CD8-positive, alpha-beta memory T cell (primary cell): ENCODE measurements around the gene ANKRD44. TPM values are rescaled to one million over a fixed set of nuclear protein-coding genes. Genes with fewer than 3 reads are reported as not detected.

Source experiments
- CTCF ChIA-PET: fragments of 350-600 bp; sonication (Branson Sonifier 250); formaldehyde crosslinking; loops from one replicate; lab custom pipeline; 2021; ENCODE audit warnings: antibody characterized with exemption; lab: Charles Lee
- POLR2A ChIA-PET: fragments of 350-600 bp; sonication (Branson Sonifier 250); formaldehyde crosslinking; loops from one replicate; lab custom pipeline; 2021; ENCODE audit warnings: antibody characterized with exemption; lab: Charles Lee
- DNase-seq, 5 donors: peaks; one replicate each; pipeline versions ENCODE4 v3.0.0 to v3.0.0-alpha.2; 2020 to 2022; ENCODE audit warnings: mixed read lengths in 1 of 5
- H3K27ac ChIP-seq: one replicate; pipeline ENCODE4 v1.7.0; 2013; ENCODE audit warnings: low read depth, mild to moderate bottlenecking, low read length, moderate library complexity
- H3K27me3 ChIP-seq: 2 replicates; pipeline ENCODE4 v1.7.0; 2013; ENCODE audit warnings: low read length, mild to moderate bottlenecking; ENCODE audit not compliant: insufficient read depth, poor library complexity, severe bottlenecking
- H3K36me3 ChIP-seq: 2 replicates; pipeline ENCODE4 v1.7.0; 2013; ENCODE audit warnings: mild to moderate bottlenecking, low read length, moderate library complexity; ENCODE audit not compliant: insufficient read depth
- H3K4me1 ChIP-seq: 2 replicates; pipeline ENCODE4 v1.7.0; 2013; ENCODE audit warnings: mild to moderate bottlenecking, low read length, moderate library complexity; ENCODE audit not compliant: insufficient read depth
- H3K4me3 ChIP-seq: 2 replicates; pipeline ENCODE4 v1.7.0; 2013; ENCODE audit warnings: mild to moderate bottlenecking, low read length
- H3K9me3 ChIP-seq: 2 replicates; pipeline ENCODE4 v1.7.0; 2013; ENCODE audit warnings: mild to moderate bottlenecking, low read length
- H3K27ac Mint-ChIP-seq, 8 donors: one replicate each; pipeline ENCODE4 v1.8.0; 2020 to 2021; ENCODE audit warnings: mixed read lengths in 8 of 8, mild to moderate bottlenecking in 6 of 8, inconsistent platforms in 3 of 8, moderate library complexity in 3 of 8
- H3K27me3 Mint-ChIP-seq, 2 donors: one replicate each; pipeline ENCODE4 v1.8.0; 2020 to 2021; ENCODE audit warnings: mixed read lengths in 2 of 2, mild to moderate bottlenecking in 1 of 2, moderate library complexity in 1 of 2
- H3K36me3 Mint-ChIP-seq, 3 donors: one replicate each; pipeline ENCODE4 v1.8.0; 2020 to 2021; ENCODE audit warnings: mixed read lengths in 3 of 3, inconsistent platforms in 1 of 3, mild to moderate bottlenecking in 1 of 3
- H3K4me1 Mint-ChIP-seq, 3 donors: one replicate each; pipeline ENCODE4 v1.8.0; 2020 to 2021; ENCODE audit warnings: mixed read lengths in 3 of 3, inconsistent platforms in 1 of 3, mild to moderate bottlenecking in 1 of 3
- H3K4me3 Mint-ChIP-seq, 7 donors: one replicate each; pipeline ENCODE4 v1.8.0; 2020 to 2021; ENCODE audit warnings: mixed read lengths in 7 of 7, mild to moderate bottlenecking in 6 of 7, moderate library complexity in 4 of 7, inconsistent platforms in 2 of 7
- H3K9me3 Mint-ChIP-seq, 5 donors: one replicate each; pipeline ENCODE4 v1.8.0; 2020 to 2022; ENCODE audit warnings: mixed read lengths in 5 of 5, mild to moderate bottlenecking in 3 of 5, moderate library complexity in 2 of 5, inconsistent platforms in 1 of 5
- polyA plus RNA-seq: library from polyadenylated mRNA; unstranded; fragments of 300-500 nt; fragmentation: Illumina TruSeq; gene quantifications from one replicate; pipeline ENCODE4 v1.2.3, GENCODE V29; 2021
- total RNA-seq, 2 experiments: library from RNA; stranded (reverse); gene quantifications; one replicate each; pipeline ENCODE4 v1.2.3, GENCODE V29; 2021

The ANKRD44 gene
- total and polyA plus RNA-seq, 3 experiments from 2014 or later: 90.1 to 150 (median 142) TPM

DNA sequence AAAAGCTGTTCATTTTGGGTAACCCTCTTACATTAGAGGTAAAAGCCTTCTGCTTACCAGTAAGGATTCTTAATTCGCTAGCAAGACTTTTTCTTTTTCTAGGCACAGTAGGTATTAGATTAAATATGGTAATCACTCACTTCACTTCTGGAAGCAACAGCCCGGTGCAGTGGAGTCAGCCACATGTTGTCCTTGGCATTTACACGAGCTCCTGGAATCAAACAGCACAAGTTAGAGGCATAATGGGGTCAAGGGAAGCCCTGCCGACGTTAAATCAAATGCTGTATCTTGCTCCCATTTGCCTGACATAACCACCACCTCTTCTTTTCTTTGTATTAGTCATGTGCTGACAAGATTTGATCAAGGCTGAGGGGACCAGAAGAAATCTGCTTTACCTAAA, 174.1 kb downstream of the ANKRD44 start:
- Histone ChIP-seq H3K4me3 (no peak overlapping the region), H3K27me3 (no peaks in the 10 kb centered on the region), H3K36me3 (peaks cover 25% of the 10 kb centered on the region), H3K9me3 (no peaks in the 10 kb centered on the region), H3K27ac (peak overlapping the region; percentile 8), H3K4me1 (peaks cover 84% of the 10 kb centered on the region)
- Mint-ChIP-seq H3K27me3 (no peaks in the 10 kb centered on the region), H3K9me3 (no peaks in the 10 kb centered on the region), H3K4me1 (peaks cover 84 to 98% (median 97%) of the 10 kb centered on the region in 3 donors), H3K27ac (peak overlapping the region; percentile 78 to 97 (median 86)), H3K36me3 (peaks cover 0 to 55% (median 26%) of the 10 kb centered on the region in 3 donors), H3K4me3 (peak overlapping the region in 3 of 7 donors; percentile 39 to 45 (median 44))
- DNase-seq: no peak
- POLR2A ChIA-PET: interaction anchor here (0.6 kb wide), 1 partner anchor 51 kb away, joined by 3 read pairs; no protein-coding TSS in a partner anchor
- CTCF ChIA-PET: interaction anchor here (0.8 to 1.5 kb wide), 4 partner anchors 32 to 247 kb away, joined by 3 read pairs; no protein-coding TSS in a partner anchor

DNA sequence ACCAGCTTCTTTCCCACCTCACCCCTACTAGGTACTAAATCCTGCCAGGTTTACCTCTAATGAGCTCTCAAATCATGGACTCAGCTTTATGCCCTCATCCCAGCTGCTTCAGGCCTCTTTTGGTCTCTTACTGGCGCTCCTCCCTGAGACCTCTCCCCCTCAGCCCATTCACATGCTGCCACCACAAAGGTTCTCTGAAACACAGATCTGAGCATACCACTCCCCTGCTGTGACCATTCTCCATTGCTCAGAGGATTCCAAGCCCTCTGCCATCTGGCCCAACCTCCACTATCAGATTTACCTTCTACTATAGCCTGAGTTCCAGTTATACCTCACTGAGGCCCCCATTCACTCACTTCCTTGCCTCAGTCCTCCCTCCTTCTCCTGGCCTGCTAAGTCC, 174.8 kb downstream of the ANKRD44 start:
- Histone ChIP-seq H3K4me3 (no peak overlapping the region), H3K36me3 (peaks cover 25% of the 10 kb centered on the region), H3K27ac (no peak overlapping the region), H3K9me3 (no peaks in the 10 kb centered on the region), H3K27me3 (no peaks in the 10 kb centered on the region), H3K4me1 (peaks cover 83% of the 10 kb centered on the region)
- ChIA-PET CTCF (interaction anchor here (1.3 kb wide), 2 partner anchors 22 to 56 kb away, joined by 3 to 5 read pairs; no protein-coding TSS in a partner anchor), POLR2A (no interaction called here)
- Mint-ChIP-seq H3K27ac (peak overlapping the region in 7 of 8 donors; percentile 81 to 97 (median 86)), H3K27me3 (no peaks in the 10 kb centered on the region), H3K9me3 (no peaks in the 10 kb centered on the region), H3K36me3 (peaks cover 0 to 55% (median 26%) of the 10 kb centered on the region in 3 donors), H3K4me3 (peak overlapping the region in 2 of 7 donors; percentile 4 to 65), H3K4me1 (peaks cover 86 to 98% (median 96%) of the 10 kb centered on the region in 3 donors)
- DNase-seq: no peak

- Mint-ChIP-seq H3K27me3 (no peaks in the 10 kb centered on the region), H3K9me3 (no peaks in the 10 kb centered on the region), H3K36me3 (peaks cover 0 to 55% (median 25%) of the 10 kb centered on the region in 3 donors), H3K4me3 (no peak overlapping the region), H3K4me1 (peaks cover 85 to 98% (median 96%) of the 10 kb centered on the region in 3 donors), H3K27ac (peak overlapping the region in 7 of 8 donors; percentile 7 to 89 (median 42))
- ChIA-PET CTCF (interaction anchor here (0.7 to 1.5 kb wide), 2 partner anchors 21 to 176 kb away, joined by 3 to 5 read pairs; partner anchors contain the start of gene ANKRD44), POLR2A (no interaction called here)
- H3K36me3 ChIP-seq: peaks cover 25% of the 10 kb centered on the region
- DNase-seq: no peak
- H3K4me1 ChIP-seq: peaks cover 84% of the 10 kb centered on the region
- H3K27me3 ChIP-seq: no peaks in the 10 kb centered on the region
- H3K4me3 ChIP-seq: no peak overlapping the region
- no peaks in the 10 kb centered on the region for H3K9me3 ChIP-seq
- no peak overlapping the region for H3K27ac ChIP-seq
Observed at GRCh38 chr2:197134206-197134605, 176.4 kb downstream of the ANKRD44 start.

- Mint-ChIP-seq H3K27ac (peak overlapping the region in 7 of 8 donors; percentile 72 to 89 (median 79)), H3K4me1 (peaks cover 73 to 91% (median 90%) of the 10 kb centered on the region in 3 donors), H3K4me3 (peak overlapping the region in 4 of 7 donors; percentile 19 to 71 (median 24)), H3K27me3 (no peaks in the 10 kb centered on the region), H3K9me3 (peaks cover 0 to 4% (median 0%) of the 10 kb centered on the region in 5 donors), H3K36me3 (peaks cover 10 to 62% (median 29%) of the 10 kb centered on the region in 3 donors)
- CTCF ChIA-PET: interaction anchor here (1.3 kb wide), 1 partner anchor 18 kb away, joined by 3 read pairs; no protein-coding TSS in a partner anchor
- no peak overlapping the region for H3K27ac ChIP-seq
- no peaks in the 10 kb centered on the region for H3K9me3 ChIP-seq
- POLR2A ChIA-PET: no interaction called here
- H3K4me3 ChIP-seq: no peak overlapping the region
- DNase-seq: no peak
- peaks cover 77% of the 10 kb centered on the region for H3K4me1 ChIP-seq
- H3K27me3 ChIP-seq: no peaks in the 10 kb centered on the region
- peaks cover 25% of the 10 kb centered on the region for H3K36me3 ChIP-seq
Observed at GRCh38 chr2:197131558-197131855, 179.1 kb downstream of the ANKRD44 start.

- H3K27ac Mint-ChIP-seq: peak overlapping the region; percentile 35 to 89 (median 77)
- Histone ChIP-seq H3K9me3 (no peaks in the 10 kb centered on the region), H3K27me3 (no peaks in the 10 kb centered on the region), H3K4me3 (no peak overlapping the region), H3K36me3 (peaks cover 24% of the 10 kb centered on the region), H3K27ac (no peak overlapping the region), H3K4me1 (peaks cover 66% of the 10 kb centered on the region)
- peaks cover 61 to 88% (median 86%) of the 10 kb centered on the region in 3 donors for H3K4me1 Mint-ChIP-seq
- H3K4me3 Mint-ChIP-seq: peak overlapping the region in 6 of 7 donors; percentile 20 to 52 (median 32)
- peak in 2 of 5 donors; percentile 24 to 62 for DNase-seq
- ChIA-PET CTCF (interaction anchor here (0.8 kb wide), 1 partner anchor 9 kb away, joined by 3 read pairs; no protein-coding TSS in a partner anchor), POLR2A (interaction anchor here (0.5 kb wide), 1 partner anchor 42 kb away, joined by 5 read pairs; no protein-coding TSS in a partner anchor)
- no peaks in the 10 kb centered on the region for H3K27me3 Mint-ChIP-seq
- peaks cover 10 to 62% (median 21%) of the 10 kb centered on the region in 3 donors for H3K36me3 Mint-ChIP-seq
- H3K9me3 Mint-ChIP-seq: peaks cover 0 to 4% (median 0%) of the 10 kb centered on the region in 5 donors
Observed at GRCh38 chr2:197130318-197130717, 180.3 kb downstream of the ANKRD44 start.

GRCh38 chr2:197128897-197129296, 181.7 kb downstream of the ANKRD44 start:
- Mint-ChIP-seq H3K27me3 (no peaks in the 10 kb centered on the region), H3K4me1 (peaks cover 52 to 84% (median 76%) of the 10 kb centered on the region in 3 donors), H3K36me3 (peaks cover 10 to 62% (median 21%) of the 10 kb centered on the region in 3 donors), H3K9me3 (peaks cover 0 to 4% (median 0%) of the 10 kb centered on the region in 5 donors), H3K27ac (peak overlapping the region in 3 of 8 donors; percentile 32 to 78 (median 71)), H3K4me3 (peak overlapping the region in 1 of 7 donors; percentile 55)
- Histone ChIP-seq H3K27ac (no peak overlapping the region), H3K9me3 (no peaks in the 10 kb centered on the region), H3K4me1 (peaks cover 63% of the 10 kb centered on the region), H3K27me3 (no peaks in the 10 kb centered on the region), H3K36me3 (peaks cover 17% of the 10 kb centered on the region), H3K4me3 (no peak overlapping the region)
- DNase-seq: no peak
- ChIA-PET CTCF (no interaction called here), POLR2A (no interaction called here)

GRCh38 chr2:197128126-197128525, 182.5 kb downstream of the ANKRD44 start:
- peaks cover 47 to 83% (median 77%) of the 10 kb centered on the region in 3 donors for H3K4me1 Mint-ChIP-seq
- Histone ChIP-seq H3K27ac (no peak overlapping the region), H3K4me1 (peaks cover 58% of the 10 kb centered on the region), H3K4me3 (no peak overlapping the region), H3K27me3 (no peaks in the 10 kb centered on the region), H3K36me3 (peaks cover 17% of the 10 kb centered on the region), H3K9me3 (no peaks in the 10 kb centered on the region)
- DNase-seq: no peak
- H3K27me3 Mint-ChIP-seq: no peaks in the 10 kb centered on the region
- ChIA-PET POLR2A (no interaction called here), CTCF (interaction anchor here (1.4 to 2.4 kb wide), 4 partner anchors 10 to 70 kb away, joined by 3 to 13 read pairs (median 8); no protein-coding TSS in a partner anchor)
- peak overlapping the region in 2 of 7 donors; percentile 11 to 50 for H3K4me3 Mint-ChIP-seq
- H3K27ac Mint-ChIP-seq: peak overlapping the region; percentile 19 to 80 (median 58)
- peaks cover 10 to 63% (median 16%) of the 10 kb centered on the region in 3 donors for H3K36me3 Mint-ChIP-seq
- peaks cover 0 to 4% (median 0%) of the 10 kb centered on the region in 5 donors for H3K9me3 Mint-ChIP-seq
